HG03108 (cell line): ENCODE results near the gene MYMX.
"Not testable (repeated sequence)": the region's sequence is repeated elsewhere in the genome, so short reads cannot be mapped to it uniquely, and the experiment has no call there.

Experiments used
- ATAC-seq: cut with Tn5 transposase; IDR thresholded peaks from one replicate; pipeline ENCODE4 v1.9.1; 2021; ENCODE audit warnings: moderate library complexity; ENCODE audit not compliant: unreplicated experiment

Gene MYMX

GRCh38 chr6:44185953-44186634 is 30.6 kb upstream of the MYMX start:
- ATAC-seq, result no peak

DNA sequence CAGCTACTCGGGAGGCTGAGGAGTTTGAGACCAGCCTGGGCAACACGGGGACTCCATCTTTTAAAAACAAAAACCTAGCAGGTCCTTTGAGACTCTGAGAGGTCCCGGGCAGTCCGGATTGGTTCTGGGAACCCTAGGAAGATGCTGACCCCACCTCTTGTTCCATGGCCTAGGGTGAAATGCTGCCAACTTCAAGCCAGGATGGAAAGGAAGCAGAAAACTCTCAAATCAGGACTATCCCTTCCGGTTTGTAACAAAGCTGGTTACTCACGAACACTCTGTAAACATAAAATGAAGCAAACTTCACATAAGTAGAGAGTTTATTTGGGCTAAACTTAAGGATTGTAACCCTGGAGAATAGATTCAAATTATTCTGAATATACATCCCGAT is 30.1 kb upstream of the MYMX start:
- no peak for ATAC-seq

- ATAC-seq, result no peak
Observed at GRCh38 chr6:44188819-44189218, 27.9 kb upstream of the MYMX start.

- no peak for ATAC-seq
Observed at GRCh38 chr6:44189257-44189656, 27.5 kb upstream of the MYMX start.

DNA sequence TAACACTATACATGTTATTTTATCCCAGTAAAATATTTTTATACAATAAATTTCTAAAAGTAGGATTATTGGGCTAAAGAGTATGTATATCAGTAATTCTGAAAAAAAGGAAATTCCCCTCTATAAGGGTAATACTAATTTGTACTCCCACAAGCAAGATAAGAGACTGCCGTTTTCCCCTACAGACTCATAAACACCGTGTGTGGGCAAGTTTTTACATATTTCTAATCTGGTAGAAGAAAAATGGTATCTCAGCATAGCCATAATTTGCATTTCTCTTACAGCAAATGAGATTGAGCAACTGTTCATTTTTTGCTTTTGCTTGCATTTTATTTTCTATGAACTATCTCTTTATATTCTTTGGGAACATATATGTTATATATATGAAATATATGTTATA is 26.0 kb upstream of the MYMX start:
- no peak for ATAC-seq

DNA sequence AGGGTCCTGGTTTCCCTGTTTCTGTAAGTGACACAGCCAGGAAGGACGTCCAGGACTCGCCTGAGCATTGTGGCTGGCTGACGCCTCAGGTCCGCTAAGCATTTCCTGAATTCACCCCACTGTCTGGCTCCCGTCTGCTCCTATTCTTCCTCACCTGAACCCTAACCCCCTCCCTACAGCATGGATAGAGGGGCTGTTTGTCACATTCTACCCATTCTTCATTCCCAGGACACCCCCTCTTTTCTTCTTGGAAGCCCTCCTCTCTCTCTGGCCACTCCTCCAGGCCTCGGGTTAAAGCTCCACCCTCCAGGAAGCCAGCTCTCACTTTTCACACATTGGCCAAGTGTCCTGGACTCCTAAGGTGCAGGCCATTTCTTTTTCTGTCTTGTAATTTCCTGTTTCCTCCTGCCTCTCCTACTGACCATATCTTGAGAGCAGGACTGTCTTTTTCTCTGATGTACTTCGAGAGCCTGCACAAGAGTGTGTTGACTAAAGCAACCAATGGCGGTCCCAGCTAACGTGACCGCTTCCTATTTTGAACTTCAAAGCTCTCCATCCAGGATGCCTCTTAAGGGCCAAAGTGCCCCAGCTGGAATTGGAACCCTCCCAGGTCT is 24.2 kb upstream of the MYMX start:
- no peak for ATAC-seq

DNA sequence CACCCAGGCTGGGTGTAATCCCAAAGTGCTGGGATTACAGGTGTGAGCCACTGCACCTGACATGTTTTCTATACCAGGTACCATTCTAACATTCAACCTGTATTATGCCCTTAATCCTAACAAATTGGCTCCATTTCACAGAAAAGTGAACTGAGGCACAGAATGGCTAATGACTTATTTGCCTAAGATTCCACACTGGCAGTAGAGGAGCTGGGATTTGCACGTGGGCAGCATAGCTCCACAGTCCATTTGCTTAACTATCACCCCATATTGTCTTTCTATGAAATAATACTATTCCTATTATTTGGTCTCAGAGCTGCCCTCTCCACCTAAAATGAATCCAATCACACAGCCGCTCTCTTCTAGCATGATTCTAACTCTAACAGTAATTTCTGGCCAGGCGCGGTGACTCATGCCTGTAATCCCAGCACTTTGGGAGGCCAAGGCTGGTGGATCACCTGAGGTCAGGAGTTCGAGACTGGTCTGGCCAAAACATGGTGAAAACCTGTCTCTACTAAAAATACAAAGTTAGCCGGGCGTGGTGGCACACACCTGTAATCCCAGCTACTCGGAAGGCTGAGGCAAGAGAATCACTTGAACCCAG is 23.3 kb upstream of the MYMX start:
- no peak for ATAC-seq

DNA sequence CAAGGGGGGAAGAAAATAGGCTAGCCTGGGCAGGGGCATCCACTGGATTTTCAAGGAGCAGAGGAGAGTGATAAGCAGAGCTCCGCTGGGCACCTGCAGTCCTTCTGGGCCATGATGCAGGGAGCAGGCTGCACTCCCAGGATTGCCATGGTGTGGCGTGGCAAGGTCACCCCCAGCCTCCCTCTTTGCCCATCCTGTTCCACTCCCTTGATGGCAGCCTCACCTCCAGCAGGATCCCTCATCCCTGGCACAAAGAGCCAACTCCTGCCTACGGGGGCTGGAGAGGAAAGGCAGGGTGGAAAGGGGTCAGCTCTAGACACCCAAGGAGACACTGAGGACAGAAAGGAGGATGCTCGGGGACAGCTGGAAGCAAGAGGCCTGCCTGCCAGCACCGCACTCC is 22.4 kb upstream of the MYMX start:
- ATAC-seq, result no peak

DNA sequence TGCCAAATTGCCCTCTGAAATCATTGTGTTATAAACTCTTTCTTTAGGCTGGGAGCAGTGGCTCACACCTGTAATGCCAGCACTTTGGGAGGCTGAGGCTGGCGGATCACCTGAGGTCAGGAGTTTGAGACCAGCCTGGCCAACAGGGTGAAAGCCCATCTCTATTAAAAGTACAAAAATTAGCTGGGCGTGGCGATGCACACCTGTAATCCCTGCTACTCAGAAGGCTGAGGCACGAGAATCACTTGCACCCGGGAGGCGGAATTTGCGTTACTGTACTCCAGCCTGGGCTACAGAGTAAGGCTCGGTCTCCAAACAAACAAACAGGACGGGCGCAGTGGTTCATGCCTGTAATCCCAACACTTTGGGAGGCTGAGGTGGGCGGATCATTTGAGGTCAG is 20.4 kb upstream of the MYMX start:
- not testable (repeated sequence) for ATAC-seq

GRCh38 chr6:44198684-44199083 is 18.0 kb upstream of the MYMX start:
- no peak for ATAC-seq

- no peak for ATAC-seq
Observed at GRCh38 chr6:44199883-44200282, 16.8 kb upstream of the MYMX start.

DNA sequence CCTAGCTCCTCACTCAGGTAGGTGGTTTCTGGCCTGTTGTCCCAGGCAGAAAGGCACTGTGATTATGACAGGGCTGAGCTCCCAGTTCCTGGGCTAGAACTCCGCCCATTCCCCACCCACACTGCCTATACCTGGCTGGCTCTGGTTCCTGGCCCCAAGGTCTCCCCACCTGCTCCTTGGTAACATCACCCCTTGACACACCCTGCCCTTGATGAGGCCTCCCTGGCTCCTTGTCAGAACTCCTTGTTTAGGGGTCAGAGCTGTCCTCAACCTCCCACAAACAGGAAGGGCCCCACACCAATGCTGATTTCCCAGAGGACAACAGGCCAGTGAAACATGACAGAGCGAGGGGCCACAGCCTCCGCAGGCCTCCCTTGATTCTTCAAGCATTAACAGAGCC is 15.5 kb upstream of the MYMX start:
- ATAC-seq, result no peak

DNA sequence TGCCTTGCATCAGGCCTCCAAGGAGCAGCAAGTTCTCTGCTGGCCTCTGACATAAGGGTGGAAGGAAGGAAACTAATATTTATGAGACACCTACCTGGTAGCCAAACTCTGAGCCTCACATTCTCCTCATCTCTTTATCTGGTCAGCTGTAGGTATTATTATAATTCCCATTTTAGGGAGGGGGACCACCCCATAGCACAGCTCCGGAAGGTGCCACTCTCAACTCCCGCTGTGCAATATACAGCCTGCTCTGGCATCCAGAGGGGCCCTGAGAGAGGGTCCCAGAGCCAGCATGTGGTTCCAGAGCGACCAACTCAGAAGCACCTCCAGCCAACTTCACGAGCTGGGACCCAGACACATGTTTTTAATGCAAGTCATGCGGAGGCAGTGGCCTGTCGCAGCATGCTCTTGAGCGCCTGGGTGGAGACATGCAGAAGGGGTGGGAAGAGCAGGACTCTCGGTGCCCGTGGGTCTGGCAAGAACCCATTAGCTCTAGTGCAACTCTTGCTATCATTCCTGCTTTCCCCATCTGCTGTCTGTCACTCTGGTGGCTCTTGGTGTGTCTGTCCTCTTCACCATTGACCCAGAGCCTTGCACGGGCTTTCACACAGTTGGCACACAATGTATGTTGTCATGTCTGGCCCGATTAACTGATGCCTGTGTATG is 15.0 kb upstream of the MYMX start:
- no peak for ATAC-seq

DNA sequence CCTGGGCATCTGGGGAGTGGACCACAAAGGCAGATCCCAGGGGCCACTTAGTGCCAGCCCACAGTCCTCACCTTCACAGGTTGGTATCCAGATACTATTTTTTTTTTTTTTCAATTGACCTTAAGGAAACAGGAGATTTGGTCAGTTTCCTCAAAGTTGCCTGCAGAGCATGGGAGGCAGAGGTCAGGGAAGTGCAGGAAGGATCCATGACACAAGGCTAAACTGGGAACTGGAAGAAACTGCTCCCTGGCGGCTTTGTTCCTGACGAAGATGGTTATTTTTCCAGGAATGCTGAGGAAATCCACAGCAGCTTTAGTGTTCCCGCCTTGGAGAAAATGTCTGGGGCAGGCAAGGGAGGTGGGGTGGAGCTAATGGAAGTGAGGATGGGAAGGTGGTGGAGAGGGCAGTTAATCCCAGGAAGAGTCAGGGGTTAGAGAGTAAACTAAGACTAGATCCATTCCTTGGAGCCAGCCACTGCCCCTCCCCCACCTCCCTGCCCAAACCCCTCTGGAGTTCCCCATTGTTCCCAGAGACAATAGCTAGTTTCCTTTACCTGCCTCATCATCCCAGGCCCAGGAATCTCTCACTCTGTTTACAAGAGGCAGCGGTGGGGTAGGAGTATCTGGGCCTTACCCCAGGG is 14.3 kb upstream of the MYMX start:
- no peak for ATAC-seq

GRCh38 chr6:44202972-44203750 is 13.6 kb upstream of the MYMX start:
- no peak for ATAC-seq

GRCh38 chr6:44203955-44204354 is 12.8 kb upstream of the MYMX start:
- ATAC-seq, result no peak

- no peak for ATAC-seq
Observed at GRCh38 chr6:44207966-44208365, 8.8 kb upstream of the MYMX start.

GRCh38 chr6:44211284-44211683 is 5.4 kb upstream of the MYMX start:
- no peak for ATAC-seq

DNA sequence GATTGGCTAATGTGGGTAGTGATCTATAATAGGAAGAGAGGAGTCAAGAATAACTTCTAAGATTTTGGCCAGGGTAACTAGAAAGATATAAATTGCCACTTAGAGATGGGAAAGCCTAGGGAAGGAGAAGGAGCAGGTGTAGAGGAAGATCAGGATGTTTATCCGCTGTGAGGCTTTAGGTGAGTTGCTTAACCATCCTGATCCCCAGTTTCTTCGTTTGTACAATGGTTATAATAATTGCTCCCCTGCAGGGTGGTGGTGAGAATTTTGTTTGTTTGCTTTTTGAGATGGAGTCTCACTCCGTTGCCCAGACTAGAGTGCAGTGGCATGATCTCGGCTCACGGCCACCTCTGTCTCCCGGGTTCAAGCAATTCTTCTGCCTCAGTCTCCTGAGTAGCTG is 2.4 kb upstream of the MYMX start:
- ATAC-seq, result no peak

- ATAC-seq, result no peak
Observed at GRCh38 chr6:44217332-44218143, 812 bp downstream of the MYMX start.
